SK-N-SH treated with all-trans-retinoic acid at 6 μM for 48 hours (cell line): ENCODE measurements around the gene AMY2A.
"Not testable (repeated sequence)": the region's sequence is repeated elsewhere in the genome, so short reads cannot be mapped to it uniquely, and the experiment has no call there.

ENCODE experiments used
- ARNTL ChIP-seq: fragments of 450-650 bp; formaldehyde crosslinking; IDR thresholded peaks from 2 replicates; pipeline ENCODE4 v1.5.0; 2020; ENCODE audit warnings: low read depth, mild to moderate bottlenecking, moderate library complexity, borderline replicate concordance
- BACH2 ChIP-seq: fragments of 250-450 bp; sonication (Bioruptor Pico); IDR thresholded peaks from 2 replicates; pipeline ENCODE4 v1.9.0; 2021; ENCODE audit warnings: mild to moderate bottlenecking, borderline replicate concordance
- CSDC2 ChIP-seq: fragments of 250-450 bp; sonication (Bioruptor Pico); IDR thresholded peaks from 2 replicates; pipeline ENCODE4 v1.5.0; 2020; ENCODE audit warnings: mild to moderate bottlenecking, moderate library complexity
- ESRRG ChIP-seq: fragments of 250-450 bp; sonication (Bioruptor Pico); IDR thresholded peaks from 2 replicates; pipeline ENCODE4 v1.6.1; 2021; ENCODE audit warnings: mild to moderate bottlenecking
- ISL1 ChIP-seq: fragments of 250-450 bp; sonication (Bioruptor Pico); IDR thresholded peaks from 2 replicates; pipeline ENCODE4 v2.1.2; 2022; ENCODE audit warnings: mild to moderate bottlenecking, moderate library complexity
- SNAI2 ChIP-seq: fragments of 250-450 bp; sonication (Bioruptor Pico); IDR thresholded peaks from 2 replicates; pipeline ENCODE4 v1.5.0; 2020; ENCODE audit warnings: mild to moderate bottlenecking, moderate library complexity
- ZFP3 ChIP-seq: fragments of 250-450 bp; sonication (Bioruptor Pico); IDR thresholded peaks from 2 replicates; pipeline ENCODE4 v1.5.0; 2020; ENCODE audit warnings: mild to moderate bottlenecking, moderate library complexity
- ZFP30 ChIP-seq: fragments of 450-650 bp; formaldehyde crosslinking; IDR thresholded peaks from 2 replicates; pipeline ENCODE4 v1.5.0; 2022; ENCODE audit warnings: mild to moderate bottlenecking, moderate library complexity
- ZNF565 ChIP-seq: fragments of 450-650 bp; formaldehyde crosslinking; conservative IDR thresholded peaks from 2 replicates; pipeline ENCODE4 v1.5.0; 2020; ENCODE audit warnings: low read depth, mild to moderate bottlenecking, moderate library complexity
- TF ChIP-seq, protein P1 (sequence below): fragments of 250-450 bp; sonication (Bioruptor Pico); IDR thresholded peaks from 2 replicates; pipeline ENCODE4 v1.5.1; 2021; ENCODE audit warnings: mild to moderate bottlenecking, moderate library complexity

GRCh38 chr1:103641194-103641593 lies 24.0 kb downstream of the AMY2A start:
- not testable (repeated sequence) for TF ChIP-seq ZNF565 (CRISPR knock-in tag); CSDC2; BACH2; ARNTL (CRISPR knock-in tag); ISL1; ZFP3 (CRISPR knock-in tag); SNAI2 (CRISPR knock-in tag); ESRRG (CRISPR knock-in tag); ZFP30 (CRISPR knock-in tag)
- TF ChIP-seq, protein P1, sequence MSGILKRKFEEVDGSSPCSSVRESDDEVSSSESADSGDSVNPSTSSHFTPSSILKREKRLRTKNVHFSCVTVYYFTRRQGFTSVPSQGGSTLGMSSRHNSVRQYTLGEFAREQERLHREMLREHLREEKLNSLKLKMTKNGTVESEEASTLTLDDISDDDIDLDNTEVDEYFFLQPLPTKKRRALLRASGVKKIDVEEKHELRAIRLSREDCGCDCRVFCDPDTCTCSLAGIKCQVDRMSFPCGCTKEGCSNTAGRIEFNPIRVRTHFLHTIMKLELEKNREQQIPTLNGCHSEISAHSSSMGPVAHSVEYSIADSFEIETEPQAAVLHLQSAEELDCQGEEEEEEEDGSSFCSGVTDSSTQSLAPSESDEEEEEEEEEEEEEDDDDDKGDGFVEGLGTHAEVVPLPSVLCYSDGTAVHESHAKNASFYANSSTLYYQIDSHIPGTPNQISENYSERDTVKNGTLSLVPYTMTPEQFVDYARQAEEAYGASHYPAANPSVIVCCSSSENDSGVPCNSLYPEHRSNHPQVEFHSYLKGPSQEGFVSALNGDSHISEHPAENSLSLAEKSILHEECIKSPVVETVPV (CRISPR knock-in tag): not testable (repeated sequence)
